ENCODE data around the gene SHLD2. TPM values are rescaled to one million over a fixed set of nuclear protein-coding genes. Genes with fewer than 3 reads are reported as not detected.

Gene SHLD2
- total RNA-seq, 4 donors from 2014 or later: 7.2 to 15.2 (median 12.3) TPM

GRCh38 chr10:87053577-87054181 is 41.3 kb upstream of the SHLD2 start:
- no peak overlapping the region for H3K4me3 ChIP-seq
- TF ChIP-seq, protein P1, sequence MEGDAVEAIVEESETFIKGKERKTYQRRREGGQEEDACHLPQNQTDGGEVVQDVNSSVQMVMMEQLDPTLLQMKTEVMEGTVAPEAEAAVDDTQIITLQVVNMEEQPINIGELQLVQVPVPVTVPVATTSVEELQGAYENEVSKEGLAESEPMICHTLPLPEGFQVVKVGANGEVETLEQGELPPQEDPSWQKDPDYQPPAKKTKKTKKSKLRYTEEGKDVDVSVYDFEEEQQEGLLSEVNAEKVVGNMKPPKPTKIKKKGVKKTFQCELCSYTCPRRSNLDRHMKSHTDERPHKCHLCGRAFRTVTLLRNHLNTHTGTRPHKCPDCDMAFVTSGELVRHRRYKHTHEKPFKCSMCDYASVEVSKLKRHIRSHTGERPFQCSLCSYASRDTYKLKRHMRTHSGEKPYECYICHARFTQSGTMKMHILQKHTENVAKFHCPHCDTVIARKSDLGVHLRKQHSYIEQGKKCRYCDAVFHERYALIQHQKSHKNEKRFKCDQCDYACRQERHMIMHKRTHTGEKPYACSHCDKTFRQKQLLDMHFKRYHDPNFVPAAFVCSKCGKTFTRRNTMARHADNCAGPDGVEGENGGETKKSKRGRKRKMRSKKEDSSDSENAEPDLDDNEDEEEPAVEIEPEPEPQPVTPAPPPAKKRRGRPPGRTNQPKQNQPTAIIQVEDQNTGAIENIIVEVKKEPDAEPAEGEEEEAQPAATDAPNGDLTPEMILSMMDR (IDR thresholded peaks at IDR 0.05 in 4 of 5, conservative IDR thresholded peaks at IDR 0.05 in 1 of 5): no peak
- no peak for TF ChIP-seq POLR2A (IDR thresholded peaks at IDR 0.05)
- H3K4me1 ChIP-seq: peaks cover 0 to 22% of the 10 kb centered on the region in 2 donors
- no peak for DNase-seq
- H3K9me3 ChIP-seq: no peaks in the 10 kb centered on the region
- intact Hi-C loops (cut with DNase I; ENCODE audit: low total_unique reads) (no loop called here), in situ Hi-C loops (cut with MboI; ENCODE audit: low sequenced_read_pairs in 4 of 4) (no loop called here)
- peaks cover 0 to 66% of the 10 kb centered on the region in 2 donors for H3K36me3 ChIP-seq
- H3K27ac ChIP-seq: peak overlapping the region in 1 of 4 donors; percentile 22
- ATAC-seq: peak in 1 of 2 donors; percentile 49
- no peaks in the 10 kb centered on the region for H3K27me3 ChIP-seq

DNA sequence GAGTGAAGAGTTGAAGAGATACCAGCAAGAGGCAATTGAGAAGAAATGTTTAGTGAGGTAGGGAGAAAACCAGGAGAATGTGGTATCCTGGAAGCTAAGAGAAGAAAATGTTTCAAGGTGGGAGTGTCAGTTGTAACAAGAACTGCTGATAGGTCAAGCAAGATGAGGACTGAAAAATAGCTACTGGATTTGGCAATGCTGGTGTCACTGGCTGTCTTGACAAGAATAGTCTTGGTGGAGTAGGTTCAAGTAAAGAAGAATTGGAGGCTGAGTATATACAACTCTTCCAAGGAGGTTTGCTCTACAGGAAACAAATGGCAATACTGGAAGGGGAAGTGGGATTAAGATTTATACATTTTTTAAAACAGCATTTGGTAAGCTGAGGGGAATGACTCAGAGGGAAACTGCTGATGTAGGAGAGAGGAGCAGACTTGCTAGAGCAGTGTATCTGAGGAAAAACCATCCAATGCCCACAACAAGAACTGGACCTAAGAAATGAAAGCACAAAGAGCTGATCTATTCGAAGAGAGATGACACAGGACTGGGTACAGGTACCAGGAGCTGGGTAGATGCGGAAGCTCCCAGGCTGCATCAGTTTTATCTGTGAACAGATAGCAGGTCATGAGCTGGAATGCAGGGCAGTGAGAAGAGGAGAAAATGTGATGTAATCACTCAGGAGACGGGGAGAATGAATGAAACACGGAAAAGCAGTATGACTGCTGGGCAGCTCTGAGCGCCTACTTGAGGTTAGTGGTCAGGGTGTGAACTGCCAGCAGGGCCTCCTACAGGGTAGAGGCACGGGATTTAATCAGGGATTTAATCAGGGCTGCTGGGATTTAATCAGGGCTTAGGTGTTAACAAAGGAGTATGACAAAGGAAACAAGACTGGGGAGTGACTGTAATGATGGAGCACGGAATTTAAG is 40.4 kb upstream of the SHLD2 start:
- TF ChIP-seq POLR2A (IDR thresholded peaks at IDR 0.05): no peak
- TF ChIP-seq, protein P1 (IDR thresholded peaks at IDR 0.05 in 4 of 5, conservative IDR thresholded peaks at IDR 0.05 in 1 of 5): no peak
- Histone ChIP-seq H3K9me3 (no peaks in the 10 kb centered on the region), H3K36me3 (peaks cover 0 to 72% of the 10 kb centered on the region in 2 donors), H3K27me3 (no peaks in the 10 kb centered on the region), H3K4me3 (no peak overlapping the region), H3K27ac (peak overlapping the region in 1 of 4 donors; percentile 22), H3K4me1 (peaks cover 0 to 22% of the 10 kb centered on the region in 2 donors)
- in situ Hi-C loops (cut with MboI; ENCODE audit: low sequenced_read_pairs in 4 of 4) (no loop called here), intact Hi-C loops (cut with DNase I; ENCODE audit: low total_unique reads) (no loop called here)
- ATAC-seq (peak; percentile 24 to 60), DNase-seq (no peak)

GRCh38 chr10:87058171-87058570 is 36.8 kb upstream of the SHLD2 start:
- no peak for DNase-seq
- H3K4me3 ChIP-seq: no peak overlapping the region
- no peaks in the 10 kb centered on the region for H3K27me3 ChIP-seq
- in situ Hi-C loops (cut with MboI; ENCODE audit: low sequenced_read_pairs in 4 of 4) (no loop called here), intact Hi-C loops (cut with DNase I; ENCODE audit: low total_unique reads) (no loop called here)
- H3K36me3 ChIP-seq: peaks cover 0 to 85% of the 10 kb centered on the region in 2 donors
- H3K9me3 ChIP-seq: no peaks in the 10 kb centered on the region
- H3K27ac ChIP-seq: no peak overlapping the region
- TF ChIP-seq, protein P1 (IDR thresholded peaks at IDR 0.05 in 4 of 5, conservative IDR thresholded peaks at IDR 0.05 in 1 of 5): no peak
- TF ChIP-seq POLR2A (IDR thresholded peaks at IDR 0.05): no peak
- H3K4me1 ChIP-seq: peaks cover 0 to 14% of the 10 kb centered on the region in 2 donors
- ATAC-seq: no peak

GRCh38 chr10:87059401-87059800 is 35.6 kb upstream of the SHLD2 start:
- peaks cover 0 to 2% of the 10 kb centered on the region in 2 donors for H3K4me1 ChIP-seq
- no peaks in the 10 kb centered on the region for H3K27me3 ChIP-seq
- no peaks in the 10 kb centered on the region for H3K9me3 ChIP-seq
- DNase-seq: no peak
- intact Hi-C loops (cut with DNase I; ENCODE audit: low total_unique reads): no loop called here
- TF ChIP-seq POLR2A (IDR thresholded peaks at IDR 0.05): no peak
- TF ChIP-seq, protein P1 (IDR thresholded peaks at IDR 0.05 in 4 of 5, conservative IDR thresholded peaks at IDR 0.05 in 1 of 5): no peak
- no peak for ATAC-seq
- H3K27ac ChIP-seq: no peak overlapping the region
- H3K4me3 ChIP-seq: no peak overlapping the region
- peaks cover 0 to 89% of the 10 kb centered on the region in 2 donors for H3K36me3 ChIP-seq
- in situ Hi-C loops (cut with MboI; ENCODE audit: low sequenced_read_pairs in 4 of 4): no loop called here

Measured in gastrocnemius medialis (tissue), 4 donors.